CD4-positive, alpha-beta T cell treated with Interleukin-21 for 1 hour (primary cell): Measurements from ENCODE around the gene GALNT15.

Experiments
- DNase-seq: peaks from one replicate; pipeline ENCODE4 v3.0.0-alpha.2; 2020

The GALNT15 gene

GRCh38 chr3:16174389-16174788, at the start of gene GALNT15:
Gene GALNT15, plus strand, starts transcription at chr3:16174680. Its CDS starts 472 bp downstream, at chr3:16175152.
- no peak for DNase-seq

GRCh38 chr3:16126634-16127033, 47.8 kb upstream of the GALNT15 start:
- no peak for DNase-seq

- no peak for DNase-seq
Observed at GRCh38 chr3:16127249-16127648, 47.2 kb upstream of the GALNT15 start.

DNA sequence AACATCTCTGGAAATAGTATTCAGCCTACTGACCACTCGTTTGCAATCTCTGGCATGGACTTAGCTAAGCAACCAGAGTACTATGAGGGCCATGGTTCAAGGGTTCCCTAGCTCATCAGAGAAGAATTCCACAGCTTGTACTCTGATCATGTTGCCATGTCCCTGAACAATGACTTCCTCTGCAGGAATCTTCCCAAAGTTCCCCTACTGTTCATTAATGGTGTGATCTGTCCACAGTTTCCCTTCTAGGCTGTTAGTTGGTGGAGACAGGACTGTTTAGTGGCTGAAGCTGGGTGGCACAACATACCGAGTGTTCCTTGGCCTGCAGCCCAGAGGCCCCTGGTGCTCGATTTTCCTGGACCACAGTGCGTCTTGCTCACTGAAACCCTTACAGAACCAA, 44.4 kb upstream of the GALNT15 start:
- DNase-seq: no peak

- DNase-seq: no peak
Observed at GRCh38 chr3:16132190-16132589, 42.3 kb upstream of the GALNT15 start.

DNA sequence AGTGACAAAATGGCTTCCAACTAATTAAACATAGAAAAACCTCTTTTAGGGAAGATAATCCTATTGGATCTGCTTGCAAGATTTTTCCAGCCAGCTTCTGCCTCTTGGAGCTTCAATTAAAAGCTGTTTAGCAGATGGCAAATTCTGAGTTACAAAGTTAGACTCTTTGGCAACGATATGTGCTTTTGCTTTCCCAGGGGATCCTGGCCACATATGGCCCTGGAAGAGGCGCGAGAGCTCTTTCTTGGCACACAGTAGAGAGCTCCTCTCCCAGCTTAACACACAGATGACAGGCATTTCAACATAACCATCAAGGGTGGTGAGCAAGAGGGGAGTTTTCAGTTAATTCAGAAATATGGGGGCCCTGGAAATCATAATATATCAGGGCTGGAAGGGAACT, 41.6 kb upstream of the GALNT15 start:
- DNase-seq: no peak

- DNase-seq: no peak
Observed at GRCh38 chr3:16134173-16134928, 40.1 kb upstream of the GALNT15 start.

GRCh38 chr3:16136055-16136454, 38.4 kb upstream of the GALNT15 start:
- no peak for DNase-seq

DNA sequence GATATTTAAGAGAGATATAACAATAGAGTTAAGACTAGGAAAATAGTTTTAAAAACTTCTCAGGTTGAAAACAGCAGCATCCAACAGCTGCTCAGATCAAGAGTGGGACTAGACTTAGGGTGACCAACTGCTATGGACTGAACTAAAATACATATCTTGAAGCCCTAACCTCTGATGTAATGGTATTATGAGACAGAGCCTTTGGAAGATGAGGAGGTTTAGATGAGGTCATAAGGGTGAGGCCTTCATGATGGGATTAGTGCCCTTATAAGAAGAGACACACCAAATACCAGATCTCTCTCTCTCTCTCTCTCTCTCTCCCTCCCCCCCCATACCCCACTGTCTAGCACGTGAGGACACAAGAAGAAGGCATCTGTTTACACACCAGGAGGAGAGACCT, 37.4 kb upstream of the GALNT15 start:
- no peak for DNase-seq

DNA sequence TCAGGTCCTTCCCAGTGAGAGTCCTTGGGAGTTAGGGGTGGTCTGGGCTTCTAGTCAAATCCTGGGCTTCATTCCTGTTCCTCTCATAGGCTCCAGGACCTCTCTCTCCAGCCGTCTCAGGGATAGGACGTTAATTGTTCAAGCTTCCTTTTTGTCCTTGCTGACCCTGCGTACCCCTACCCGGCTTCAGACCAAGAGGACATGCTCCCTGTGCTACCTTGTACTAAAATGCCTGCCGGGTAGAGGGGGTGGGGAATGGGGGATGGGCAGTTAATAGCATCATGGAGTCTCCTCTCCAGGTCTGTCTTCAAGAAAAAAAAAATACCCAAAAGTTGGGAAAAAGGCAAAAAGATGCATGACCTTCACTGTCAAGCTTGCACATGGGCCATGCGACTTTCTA, 36.5 kb upstream of the GALNT15 start:
- no peak for DNase-seq

- no peak for DNase-seq
Observed at GRCh38 chr3:16140116-16140893, 34.2 kb upstream of the GALNT15 start.

GRCh38 chr3:16140894-16141285, 33.6 kb upstream of the GALNT15 start:
- no peak for DNase-seq

- DNase-seq: no peak
Observed at GRCh38 chr3:16142350-16143025, 32.0 kb upstream of the GALNT15 start.

GRCh38 chr3:16143861-16144447, 30.5 kb upstream of the GALNT15 start:
- no peak for DNase-seq

- DNase-seq: no peak
Observed at GRCh38 chr3:16145176-16145575, 29.3 kb upstream of the GALNT15 start.

DNA sequence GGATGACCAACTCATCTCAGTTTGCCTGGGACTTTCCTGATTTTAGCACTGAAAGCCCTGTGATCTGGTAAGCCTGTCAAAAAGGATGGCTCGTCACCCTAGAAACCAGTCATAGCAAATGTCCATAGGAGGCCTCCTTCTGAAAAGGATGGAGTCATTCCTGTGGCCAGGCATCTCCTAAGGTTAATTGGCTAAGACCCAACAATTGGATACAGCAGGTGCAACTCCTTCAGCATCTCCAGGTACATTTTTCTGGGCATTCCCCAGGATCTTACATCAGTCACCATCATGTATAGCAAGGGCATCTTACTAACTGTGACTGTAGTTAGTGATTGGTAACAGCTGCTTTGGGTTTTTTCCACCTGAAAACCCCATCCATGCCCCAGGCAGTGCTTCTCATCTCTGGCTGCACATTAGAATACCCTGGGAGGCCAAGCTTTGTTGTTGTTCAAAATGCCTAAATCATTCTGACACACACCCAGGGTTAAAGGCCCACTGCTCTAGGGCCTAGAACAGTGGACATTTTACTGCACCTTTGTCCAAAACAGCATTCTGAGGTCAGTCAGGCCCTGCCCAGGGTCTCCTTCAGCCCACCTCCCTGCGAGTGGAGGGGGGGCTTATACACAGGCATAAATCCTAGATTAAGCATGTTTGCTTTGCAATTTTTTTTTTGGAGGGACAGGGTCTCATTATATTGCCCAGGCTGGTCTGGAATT, 28.3 kb upstream of the GALNT15 start:
- no peak for DNase-seq

- DNase-seq: no peak
Observed at GRCh38 chr3:16147220-16147994, 27.1 kb upstream of the GALNT15 start.

DNA sequence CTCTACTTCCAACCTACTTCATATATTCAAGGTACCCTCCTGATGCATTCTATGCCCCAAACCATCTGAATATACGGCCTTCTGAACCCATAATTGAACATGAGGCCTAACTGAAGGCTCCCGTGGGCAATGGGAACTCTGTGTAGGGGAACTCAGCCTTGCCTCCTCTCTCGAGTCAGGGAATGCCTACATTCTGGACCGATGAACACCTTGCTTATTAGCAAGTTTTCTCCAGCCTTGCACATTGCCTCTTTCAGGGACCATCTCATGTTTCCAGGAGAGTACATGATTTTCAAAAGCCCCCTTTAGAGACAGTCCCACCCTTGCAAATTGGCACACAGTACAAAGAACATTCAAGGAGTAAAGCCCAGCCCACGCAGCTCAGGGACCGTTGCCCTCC, 26.3 kb upstream of the GALNT15 start:
- DNase-seq: no peak

- no peak for DNase-seq
Observed at GRCh38 chr3:16148783-16149182, 25.7 kb upstream of the GALNT15 start.

DNA sequence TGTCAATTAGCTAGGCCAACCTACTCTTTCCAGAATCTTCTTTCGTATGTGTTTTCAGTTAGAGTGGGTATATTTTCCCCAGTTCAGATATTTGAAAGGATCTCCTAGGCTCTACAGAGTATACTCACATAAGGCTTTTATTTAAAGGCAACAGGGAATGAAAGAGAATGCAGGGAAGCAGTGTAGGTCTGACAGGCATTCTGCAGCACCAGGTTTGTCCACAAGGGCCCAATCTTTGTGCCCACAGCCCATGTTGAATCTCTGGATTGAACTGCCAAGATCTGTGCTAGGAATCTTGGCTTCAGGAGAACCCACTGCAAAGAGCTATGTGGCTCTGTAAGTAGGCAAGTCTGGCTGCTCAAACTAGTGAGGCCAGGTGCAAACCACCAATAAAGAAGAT, 24.2 kb upstream of the GALNT15 start:
- no peak for DNase-seq

DNA sequence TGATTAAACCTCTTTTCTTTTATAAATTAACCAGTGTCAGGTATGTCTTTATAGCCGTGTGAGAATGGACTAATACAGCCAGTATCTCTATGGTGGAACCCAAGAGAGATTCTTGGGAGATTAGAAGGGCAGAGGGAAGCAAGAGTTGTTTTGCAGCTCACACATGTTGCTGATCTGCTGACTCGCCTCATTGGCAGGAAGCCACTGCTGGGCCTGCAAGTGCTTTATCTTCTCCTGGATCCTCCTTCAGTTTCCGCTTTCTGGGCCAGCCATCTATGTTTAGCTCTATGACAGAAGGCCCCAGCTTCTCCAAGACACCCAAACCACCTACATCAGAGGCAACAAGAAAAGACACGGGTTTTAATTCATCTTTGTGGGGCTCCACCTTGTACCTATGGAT, 23.4 kb upstream of the GALNT15 start:
- no peak for DNase-seq

DNA sequence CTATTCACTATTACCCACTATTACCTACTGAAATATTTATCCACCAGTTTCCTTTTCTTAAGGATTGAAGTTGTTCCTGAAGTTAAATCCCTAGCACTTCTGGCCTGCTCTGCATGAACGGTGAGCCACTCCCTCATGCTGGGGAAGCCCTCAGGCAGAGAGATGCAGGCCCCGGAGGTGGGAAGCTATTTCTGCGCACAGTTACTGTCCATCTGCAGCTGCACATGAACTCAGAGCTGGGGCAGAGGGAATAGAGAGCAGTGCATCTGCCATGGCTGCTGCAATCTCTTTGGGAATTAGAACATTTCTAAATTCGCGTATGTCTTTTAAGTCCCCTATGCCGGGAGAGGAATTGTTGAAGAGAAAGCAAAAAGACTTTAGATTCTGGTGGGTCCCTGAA, 6.3 kb upstream of the GALNT15 start:
- no peak for DNase-seq
